DMS 273 (cell line): Measurements from ENCODE around the gene CAMTA1.

Source experiments
- DNase-seq: peaks from one replicate; lab custom pipeline; 2025; ENCODE audit not compliant: unreplicated experiment; lab: John Stamatoyannopoulos, UW

CAMTA1 gene

GRCh38 chr1:7265771-7266371, 480.6 kb downstream of the CAMTA1 start:
- peak; percentile 19 for DNase-seq

- DNase-seq, result no peak
Observed at GRCh38 chr1:7266561-7266960, 481.3 kb downstream of the CAMTA1 start.

- no peak for DNase-seq
Observed at GRCh38 chr1:7267493-7267892, 482.2 kb downstream of the CAMTA1 start.

GRCh38 chr1:7268983-7269382, 483.7 kb downstream of the CAMTA1 start:
- DNase-seq, result no peak

GRCh38 chr1:7269525-7269924, 484.3 kb downstream of the CAMTA1 start:
- DNase-seq, result no peak

GRCh38 chr1:7274256-7274655, 489.0 kb downstream of the CAMTA1 start:
- no peak for DNase-seq

GRCh38 chr1:7278045-7278444, 492.8 kb downstream of the CAMTA1 start:
- no peak for DNase-seq

- DNase-seq, result peak; percentile 45
Observed at GRCh38 chr1:7278827-7279765, 493.8 kb downstream of the CAMTA1 start.

GRCh38 chr1:7279769-7280168, 494.5 kb downstream of the CAMTA1 start:
- no peak for DNase-seq

- no peak for DNase-seq
Observed at GRCh38 chr1:7280347-7280960, 495.2 kb downstream of the CAMTA1 start.

- DNase-seq, result no peak
Observed at GRCh38 chr1:7281821-7282220, 496.6 kb downstream of the CAMTA1 start.

GRCh38 chr1:7284839-7285435, 499.7 kb downstream of the CAMTA1 start:
- DNase-seq, result no peak

- DNase-seq, result no peak
Observed at GRCh38 chr1:7285856-7286454, 500.7 kb downstream of the CAMTA1 start.

- DNase-seq, result no peak
Observed at GRCh38 chr1:7287013-7287412, 501.8 kb downstream of the CAMTA1 start.

- no peak for DNase-seq
Observed at GRCh38 chr1:7288992-7289391, 503.7 kb downstream of the CAMTA1 start.

- DNase-seq, result no peak
Observed at GRCh38 chr1:7289694-7290093, 504.4 kb downstream of the CAMTA1 start.

- no peak for DNase-seq
Observed at GRCh38 chr1:7290971-7291970, 506.0 kb downstream of the CAMTA1 start.

- DNase-seq, result no peak
Observed at GRCh38 chr1:7292036-7292681, 506.9 kb downstream of the CAMTA1 start.

GRCh38 chr1:7292714-7293419, 507.6 kb downstream of the CAMTA1 start:
- DNase-seq, result no peak
